H9 (cell line): ENCODE results near the gene PELI2. TPM values are rescaled to one million over a fixed set of nuclear protein-coding genes. Genes with fewer than 3 reads are reported as not detected.

Experiments
- DNase-seq: peaks from one replicate; pipeline ENCODE4 v3.0.0-alpha.2; 2017
- H2AFZ ChIP-seq: one replicate; pipeline ENCODE4 v1.6.1; 2013; ENCODE audit warnings: mild to moderate bottlenecking, low read length, control low read depth, moderate library complexity
- H2AK5ac ChIP-seq: 2 replicates; pipeline ENCODE4 v1.6.1; 2013; ENCODE audit warnings: low read length, control low read depth, mixed read lengths; ENCODE audit not compliant: insufficient read length
- H2BK120ac ChIP-seq: one replicate; pipeline ENCODE4 v1.6.1; 2013; ENCODE audit warnings: low read depth, mild to moderate bottlenecking, low read length, control low read depth, inconsistent platforms; ENCODE audit not compliant: poor library complexity, severe bottlenecking
- H2BK12ac ChIP-seq: 2 replicates; pipeline ENCODE4 v1.6.1; 2013; ENCODE audit warnings: low read length, control low read depth, mixed read lengths, low read depth; ENCODE audit not compliant: insufficient read length
- H2BK15ac ChIP-seq: 2 replicates; pipeline ENCODE4 v1.6.1; 2013; ENCODE audit warnings: low read depth, low read length, control low read depth
- H2BK20ac ChIP-seq: one replicate; pipeline ENCODE4 v1.6.1; 2013; ENCODE audit warnings: low read depth, mild to moderate bottlenecking, low read length, control low read depth, inconsistent platforms; ENCODE audit not compliant: poor library complexity, severe bottlenecking
- H2BK5ac ChIP-seq: 2 replicates; pipeline ENCODE4 v1.6.1; 2013; ENCODE audit warnings: low read length, control low read depth, mixed read lengths; ENCODE audit not compliant: insufficient read length
- H3K14ac ChIP-seq: 2 replicates; pipeline ENCODE4 v1.6.1; 2013; ENCODE audit warnings: low read length, control low read depth; ENCODE audit not compliant: insufficient read depth
- H3K18ac ChIP-seq: 2 replicates; pipeline ENCODE4 v1.6.1; 2013; ENCODE audit warnings: low read depth, mild to moderate bottlenecking, mixed read lengths, low read length, control low read depth; ENCODE audit not compliant: insufficient read length
- H3K23ac ChIP-seq: 2 replicates; pipeline ENCODE4 v1.6.1; 2013; ENCODE audit warnings: low read length, control low read depth, mixed read lengths, low read depth; ENCODE audit not compliant: insufficient read length
- H3K23me2 ChIP-seq: 2 replicates; pipeline ENCODE4 v1.6.1; 2013; ENCODE audit warnings: low read depth, mild to moderate bottlenecking, mixed read lengths, low read length, control low read depth; ENCODE audit not compliant: insufficient read length, poor library complexity, severe bottlenecking
- H3K27ac ChIP-seq: 2 replicates; pipeline ENCODE4 v1.5.1; 2013; ENCODE audit warnings: low read length, control low read depth, mixed read lengths, low read depth; ENCODE audit not compliant: insufficient read length
- H3K27me3 ChIP-seq: 2 replicates; pipeline ENCODE4 v1.6.1; 2013; ENCODE audit warnings: low read length, control low read depth, inconsistent platforms; ENCODE audit not compliant: insufficient read depth
- H3K4ac ChIP-seq: 2 replicates; pipeline ENCODE4 v1.6.1; 2013; ENCODE audit warnings: low read depth, mild to moderate bottlenecking, control low read depth, inconsistent platforms, low read length, moderate library complexity
- H3K4me1 ChIP-seq: 2 replicates; pipeline ENCODE4 v1.6.1; 2013; ENCODE audit warnings: low read length, control low read depth, inconsistent platforms; ENCODE audit not compliant: insufficient read depth
- H3K4me2 ChIP-seq: 2 replicates; pipeline ENCODE4 v1.6.1; 2013; ENCODE audit warnings: low read length, control low read depth, mixed read lengths; ENCODE audit not compliant: insufficient read length, insufficient read depth
- H3K56ac ChIP-seq: 2 replicates; pipeline ENCODE4 v1.6.1; 2013; ENCODE audit warnings: low read depth, mild to moderate bottlenecking, mixed read lengths, low read length, control low read depth; ENCODE audit not compliant: insufficient read length
- H3K79me1 ChIP-seq: 2 replicates; pipeline ENCODE4 v1.6.1; 2013; ENCODE audit warnings: low read depth, mild to moderate bottlenecking, moderate library complexity, low read length, control low read depth, inconsistent platforms; ENCODE audit not compliant: insufficient read depth, poor library complexity, severe bottlenecking
- H3K79me2 ChIP-seq: 2 replicates; pipeline ENCODE4 v1.6.1; 2013; ENCODE audit warnings: low read length, control low read depth, inconsistent platforms; ENCODE audit not compliant: insufficient read depth
- H3K9ac ChIP-seq: 2 replicates; pipeline ENCODE4 v1.6.1; 2013; ENCODE audit warnings: low read length, control low read depth, mixed read lengths; ENCODE audit not compliant: insufficient read length; ENCODE audit errors: extremely low read depth
- H3K9me3 ChIP-seq: one replicate; pipeline ENCODE4 v1.6.1; 2013; ENCODE audit warnings: low read depth, low read length, inconsistent platforms; ENCODE audit not compliant: control insufficient read depth
- H3T11ph ChIP-seq: one replicate; pipeline ENCODE4 v1.6.1; 2013; ENCODE audit warnings: mild to moderate bottlenecking, low read length, control low read depth, inconsistent platforms
- H4K20me1 ChIP-seq: one replicate; pipeline ENCODE4 v1.6.1; 2013; ENCODE audit not compliant: control insufficient read depth, insufficient read length, insufficient read depth
- H4K5ac ChIP-seq: 2 replicates; pipeline ENCODE4 v1.6.1; 2013; ENCODE audit warnings: low read depth, mild to moderate bottlenecking, mixed read lengths, low read length, control low read depth; ENCODE audit not compliant: insufficient read length
- H4K8ac ChIP-seq: replicated peaks from 2 replicates; pipeline ENCODE4 v1.6.1; 2013; ENCODE audit warnings: low read length, control low read depth, mixed read lengths, low read depth; ENCODE audit not compliant: insufficient read length
- H4K91ac ChIP-seq: 2 replicates; pipeline ENCODE4 v1.6.1; 2013; ENCODE audit warnings: low read depth, mild to moderate bottlenecking, moderate library complexity, mixed read lengths, low read length, control low read depth; ENCODE audit not compliant: insufficient read length
- H3K27ac Mint-ChIP-seq, 3 experiments: 2 replicates in 2 of 3; 3 replicates in 1 of 3; pipeline ENCODE4 v1.8.0; 2020 to 2021; ENCODE audit warnings: mixed read lengths in 3 of 3, mild to moderate bottlenecking in 1 of 3, moderate library complexity in 1 of 3
- H3K27me3 Mint-ChIP-seq: 2 replicates; pipeline ENCODE4 v1.8.0; 2021; ENCODE audit warnings: low read depth, mild to moderate bottlenecking, moderate library complexity, mixed read lengths
- H3K36me3 Mint-ChIP-seq, 3 experiments: 2 replicates in 2 of 3; 3 replicates in 1 of 3; pipeline ENCODE4 v1.8.0; 2020 to 2021; ENCODE audit warnings: low read depth in 3 of 3, mixed read lengths in 3 of 3; ENCODE audit not compliant: insufficient read depth in 1 of 3
- H3K4me1 Mint-ChIP-seq, 2 experiments: 2 replicates each; pipeline ENCODE4 v1.8.0; 2020; ENCODE audit warnings: mixed read lengths in 2 of 2
- H3K4me3 Mint-ChIP-seq, 2 experiments: 2 replicates in 1 of 2; 3 replicates in 1 of 2; pipeline ENCODE4 v1.8.0; 2020 to 2021; ENCODE audit warnings: mild to moderate bottlenecking in 2 of 2, mixed read lengths in 2 of 2, moderate library complexity in 1 of 2
- H3K9me3 Mint-ChIP-seq, 2 experiments: 2 replicates in 1 of 2; 3 replicates in 1 of 2; pipeline ENCODE4 v1.8.0; 2020; ENCODE audit warnings: mild to moderate bottlenecking in 2 of 2, mixed read lengths in 2 of 2, moderate library complexity in 1 of 2
- WGBS: extraction: QIAGEN DNeasy Blood & Tissue Kit; methylation state at CpG from one replicate; pipeline ENCODE4 v1.1.7; 2013; ENCODE audit warnings: missing lambda C conversion rate, low lambda C conversion rate, mixed read lengths; ENCODE audit not compliant: insufficient read length; ENCODE audit errors: extremely low coverage; 5-methylcytosine and 5-hydroxymethylcytosine counted together
- total RNA-seq: library from RNA; stranded (reverse); gene quantifications from 2 replicates; pipeline ENCODE4 v1.2.1, GENCODE V29; 2021
- TF ChIP-seq, protein P1 (sequence below): fragments of 200-600 bp; sonication (generic); conservative IDR thresholded peaks from 3 replicates; pipeline ENCODE4 v1.8.0; 2021; ENCODE audit warnings: antibody characterized with exemption, mild to moderate bottlenecking

PELI2 gene
- total RNA-seq, 1 experiment from 2014 or later = 18.0 TPM

DNA sequence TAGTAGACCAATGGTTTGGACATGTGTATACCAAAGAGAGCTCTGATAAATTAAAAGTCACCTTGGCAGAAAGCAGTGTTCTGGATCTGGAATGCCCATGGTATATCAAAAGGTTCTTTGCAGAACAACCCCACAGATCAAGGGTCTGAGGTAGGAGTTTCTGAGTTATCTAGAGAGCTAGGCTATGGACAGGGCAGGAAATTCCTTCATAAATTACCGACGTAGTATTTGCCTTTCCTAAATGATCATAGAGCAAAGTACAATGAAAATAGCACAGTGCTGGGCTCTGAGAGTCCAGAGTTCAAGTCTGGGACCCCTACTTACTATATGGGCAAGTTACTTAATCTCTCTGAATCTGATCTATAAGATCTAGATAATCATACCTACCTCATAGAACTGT, 35.3 kb upstream of the PELI2 start:
- Mint-ChIP-seq H3K9me3 (no peaks in the 10 kb centered on the region; a peak in 1 of 5 replicates), H3K4me1 (peaks cover 7 to 12% of the 10 kb centered on the region in 2 experiments), H3K36me3 (no peaks in the 10 kb centered on the region), H3K4me3 (no peak overlapping the region), H3K27me3 (no peaks in the 10 kb centered on the region; the same call in 1 of the 2 replicates), H3K27ac (no peak overlapping the region)
- H3K9me3 ChIP-seq = no peaks in the 10 kb centered on the region
- no peak overlapping the region for H2BK15ac ChIP-seq
- H2BK12ac ChIP-seq = no peak overlapping the region
- no peak overlapping the region for H2BK120ac ChIP-seq
- no peak overlapping the region for H3K14ac ChIP-seq
- H2BK20ac ChIP-seq = no peak overlapping the region
- H3K23ac ChIP-seq = no peak overlapping the region
- H3K79me2 ChIP-seq = no peaks in the 10 kb centered on the region
- no peak overlapping the region for H4K8ac ChIP-seq
- H4K20me1 ChIP-seq = no peaks in the 10 kb centered on the region
- no peak overlapping the region for H4K91ac ChIP-seq
- H3K4ac ChIP-seq = no peak overlapping the region
- H3K56ac ChIP-seq = no peak overlapping the region
- H3K23me2 ChIP-seq = no peaks in the 10 kb centered on the region
- DNase-seq = no peak
- no peaks in the 10 kb centered on the region for H3K79me1 ChIP-seq
- H2AK5ac ChIP-seq = no peak overlapping the region
- no peak overlapping the region for H3K4me2 ChIP-seq
- H2AFZ ChIP-seq = no peak overlapping the region
- H3K4me1 ChIP-seq = peaks cover 2% of the 10 kb centered on the region; the same call in 1 of the 2 replicates
- no peak overlapping the region for H3K9ac ChIP-seq
- H2BK5ac ChIP-seq = no peak overlapping the region
- no CpG with 5 or more reads among the region's 2 CpGs for WGBS
- no peak overlapping the region for H3K18ac ChIP-seq
- H3K27me3 ChIP-seq = no peaks in the 10 kb centered on the region
- no peak overlapping the region for H3K27ac ChIP-seq
- H3T11ph ChIP-seq = no peak overlapping the region
- H4K5ac ChIP-seq = no peak overlapping the region
- TF ChIP-seq, protein P1, sequence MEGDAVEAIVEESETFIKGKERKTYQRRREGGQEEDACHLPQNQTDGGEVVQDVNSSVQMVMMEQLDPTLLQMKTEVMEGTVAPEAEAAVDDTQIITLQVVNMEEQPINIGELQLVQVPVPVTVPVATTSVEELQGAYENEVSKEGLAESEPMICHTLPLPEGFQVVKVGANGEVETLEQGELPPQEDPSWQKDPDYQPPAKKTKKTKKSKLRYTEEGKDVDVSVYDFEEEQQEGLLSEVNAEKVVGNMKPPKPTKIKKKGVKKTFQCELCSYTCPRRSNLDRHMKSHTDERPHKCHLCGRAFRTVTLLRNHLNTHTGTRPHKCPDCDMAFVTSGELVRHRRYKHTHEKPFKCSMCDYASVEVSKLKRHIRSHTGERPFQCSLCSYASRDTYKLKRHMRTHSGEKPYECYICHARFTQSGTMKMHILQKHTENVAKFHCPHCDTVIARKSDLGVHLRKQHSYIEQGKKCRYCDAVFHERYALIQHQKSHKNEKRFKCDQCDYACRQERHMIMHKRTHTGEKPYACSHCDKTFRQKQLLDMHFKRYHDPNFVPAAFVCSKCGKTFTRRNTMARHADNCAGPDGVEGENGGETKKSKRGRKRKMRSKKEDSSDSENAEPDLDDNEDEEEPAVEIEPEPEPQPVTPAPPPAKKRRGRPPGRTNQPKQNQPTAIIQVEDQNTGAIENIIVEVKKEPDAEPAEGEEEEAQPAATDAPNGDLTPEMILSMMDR = no peak
